Myocyte (in vitro differentiated cells): ENCODE results near the gene SKAP1. TPM values are rescaled to one million over a fixed set of nuclear protein-coding genes. Genes with fewer than 3 reads are reported as not detected.
A peak's percentile ranks its signal among the peaks of the same experiment; 100 is the strongest.
"Not testable (repeated sequence)": the region's sequence is repeated elsewhere in the genome, so short reads cannot be mapped to it uniquely, and the experiment has no call there.

Experiments used
- DNase-seq: peaks from one replicate; pipeline ENCODE4 v3.0.0-alpha.2; 2012; ENCODE audit warnings: low read depth
- total RNA-seq: library from RNA; depleted of rRNA; stranded (reverse); fragments of >200 nt; gene quantifications from 2 replicates; pipeline ENCODE4 v1.2.3, GENCODE V29; 2014

The SKAP1 gene
- total RNA-seq, 1 donor from 2014 or later = not detected

GRCh38 chr17:48225725-48226567, 204.1 kb downstream of the SKAP1 start:
- peak; percentile 25 for DNase-seq

- DNase-seq = no peak
These were observed 206.1 kb downstream of the SKAP1 start for GRCh38 chr17:48223945-48224344.

- no peak for DNase-seq
These were observed 210.4 kb downstream of the SKAP1 start for GRCh38 chr17:48219617-48220016.

GRCh38 chr17:48215583-48216139, 214.4 kb downstream of the SKAP1 start:
- DNase-seq = peak; percentile 63

- DNase-seq = no peak
These were observed 216.2 kb downstream of the SKAP1 start for GRCh38 chr17:48213797-48214196.

- no peak for DNase-seq
These were observed 218.2 kb downstream of the SKAP1 start for GRCh38 chr17:48211787-48212186.

GRCh38 chr17:48211011-48211410, 219.0 kb downstream of the SKAP1 start:
- no peak for DNase-seq

- no peak for DNase-seq
These were observed 220.0 kb downstream of the SKAP1 start for GRCh38 chr17:48209973-48210372.

- no peak for DNase-seq
These were observed 222.1 kb downstream of the SKAP1 start for GRCh38 chr17:48207776-48208544.

- peak; percentile 13 for DNase-seq
These were observed 223.0 kb downstream of the SKAP1 start for GRCh38 chr17:48207036-48207435.

- DNase-seq = no peak
These were observed 227.1 kb downstream of the SKAP1 start for GRCh38 chr17:48202959-48203358.

GRCh38 chr17:48198950-48199541, 231.0 kb downstream of the SKAP1 start:
- no peak for DNase-seq

GRCh38 chr17:48195910-48196309, 234.1 kb downstream of the SKAP1 start:
- DNase-seq = no peak

- peak; percentile 41 for DNase-seq
These were observed 235.9 kb downstream of the SKAP1 start for GRCh38 chr17:48194097-48194550.

- DNase-seq = no peak
These were observed 237.7 kb downstream of the SKAP1 start for GRCh38 chr17:48192321-48192731.

GRCh38 chr17:48191362-48191761, 238.7 kb downstream of the SKAP1 start:
- DNase-seq = no peak

GRCh38 chr17:48190871-48191270, 239.1 kb downstream of the SKAP1 start:
- DNase-seq = no peak

GRCh38 chr17:48187872-48188608, 242.0 kb downstream of the SKAP1 start:
- no peak for DNase-seq

- not testable (repeated sequence) for DNase-seq
These were observed 243.7 kb downstream of the SKAP1 start for GRCh38 chr17:48186317-48186716.

GRCh38 chr17:48184721-48185120, 245.3 kb downstream of the SKAP1 start:
- peak; percentile 65 for DNase-seq

GRCh38 chr17:48181653-48182052, 248.4 kb downstream of the SKAP1 start:
- peak; percentile 46 for DNase-seq
